Stimulated activated CD8-positive, alpha-beta memory T cell treated with anti-CD3 and anti-CD28 coated beads, Interleukin-15, amount 100 ng/mL, for 1 hour (primary cell): ENCODE results near the gene SCAF4.

Experiments
- DNase-seq: peaks from one replicate; pipeline ENCODE4 v3.0.0-alpha.2; 2020; ENCODE audit warnings: low read depth

Gene SCAF4

GRCh38 chr21:31711745-31712285 lies 20.1 kb downstream of the SCAF4 start:
- no peak for DNase-seq

GRCh38 chr21:31711326-31711725 lies 20.6 kb downstream of the SCAF4 start:
- DNase-seq, result no peak

- DNase-seq, result no peak
Measured at GRCh38 chr21:31710586-31710985, 21.3 kb downstream of the SCAF4 start.

- DNase-seq, result no peak
Measured at GRCh38 chr21:31708541-31708940, 23.4 kb downstream of the SCAF4 start.

- no peak for DNase-seq
Measured at GRCh38 chr21:31707499-31707898, 24.4 kb downstream of the SCAF4 start.

GRCh38 chr21:31706562-31706961 lies 25.4 kb downstream of the SCAF4 start:
- DNase-seq, result no peak

GRCh38 chr21:31700040-31700439 lies 31.9 kb downstream of the SCAF4 start:
- no peak for DNase-seq

- no peak for DNase-seq
Measured at GRCh38 chr21:31698461-31698860, 33.5 kb downstream of the SCAF4 start.

GRCh38 chr21:31696424-31696823 lies 35.5 kb downstream of the SCAF4 start:
- no peak for DNase-seq

GRCh38 chr21:31693222-31693621 lies 38.7 kb downstream of the SCAF4 start:
- no peak for DNase-seq

- no peak for DNase-seq
Measured at GRCh38 chr21:31688603-31689368, 43.1 kb downstream of the SCAF4 start.

- DNase-seq, result no peak
Measured at GRCh38 chr21:31687108-31687507, 44.8 kb downstream of the SCAF4 start.

GRCh38 chr21:31686272-31686915 lies 45.5 kb downstream of the SCAF4 start:
- no peak for DNase-seq

- no peak for DNase-seq
Measured at GRCh38 chr21:31684918-31685317, 47.0 kb downstream of the SCAF4 start.

- no peak for DNase-seq
Measured at GRCh38 chr21:31683029-31683428, 48.9 kb downstream of the SCAF4 start.

GRCh38 chr21:31682620-31683019 lies 49.3 kb downstream of the SCAF4 start:
- DNase-seq, result no peak

GRCh38 chr21:31678478-31678877 lies 53.4 kb downstream of the SCAF4 start:
- DNase-seq, result no peak

GRCh38 chr21:31677047-31677446 lies 54.9 kb downstream of the SCAF4 start:
- DNase-seq, result no peak

- no peak for DNase-seq
Measured at GRCh38 chr21:31675960-31676359, 56.0 kb downstream of the SCAF4 start.

- no peak for DNase-seq
Measured at GRCh38 chr21:31675318-31675717, 56.6 kb downstream of the SCAF4 start.

- DNase-seq, result no peak
Measured at GRCh38 chr21:31673321-31673912, 58.5 kb downstream of the SCAF4 start.

- DNase-seq, result no peak
Measured at GRCh38 chr21:31671931-31672330, 60.0 kb downstream of the SCAF4 start.

- DNase-seq, result no peak
Measured at GRCh38 chr21:31671146-31671716, 60.7 kb downstream of the SCAF4 start.
